WTC11 (cell line): ENCODE data around the gene CLASP1. TPM values are rescaled to one million over a fixed set of nuclear protein-coding genes. Genes with fewer than 3 reads are reported as not detected.

Experiments
- ATAC-seq: fragments of 200-7000 bp; cut with Tn5 transposase; 2 replicates; pipeline ENCODE4 v1.10.0; 2021; ENCODE audit warnings: mild to moderate bottlenecking, moderate library complexity
- CTCF ChIA-PET: fragments of 300-600 bp; sonication (Branson Sonifier 250); formaldehyde crosslinking; loops from one replicate; lab custom pipeline; 2021; ENCODE audit warnings: antibody characterized with exemption; lab: Charles Lee
- POLR2A ChIA-PET: fragments of 350-600 bp; sonication (Branson Sonifier 250); formaldehyde crosslinking; loops from one replicate; lab custom pipeline; 2021; ENCODE audit warnings: antibody characterized with exemption; lab: Charles Lee
- DNase-seq: peaks from one replicate; pipeline ENCODE4 v3.0.0; 2021; ENCODE audit warnings: low spot score
- H3K27ac Mint-ChIP-seq: 2 replicates; pipeline ENCODE4 v1.8.0; 2021; ENCODE audit warnings: mixed read lengths
- H3K27me3 Mint-ChIP-seq: 2 replicates; pipeline ENCODE4 v1.8.0; 2021; ENCODE audit warnings: low read depth, mild to moderate bottlenecking, moderate library complexity, mixed read lengths
- H3K36me3 Mint-ChIP-seq: 2 replicates; pipeline ENCODE4 v1.8.0; 2021; ENCODE audit warnings: mixed read lengths
- H3K4me1 Mint-ChIP-seq: 2 replicates; pipeline ENCODE4 v1.8.0; 2022; ENCODE audit warnings: mixed read lengths
- H3K4me3 Mint-ChIP-seq: 2 replicates; pipeline ENCODE4 v1.8.0; 2021; ENCODE audit warnings: mild to moderate bottlenecking, moderate library complexity, mixed read lengths
- H3K9me3 Mint-ChIP-seq: 2 replicates; pipeline ENCODE4 v1.8.0; 2021; ENCODE audit warnings: mixed read lengths
- AR ChIP-seq: fragments of 250-450 bp; sonication (Bioruptor Pico); IDR thresholded peaks from 2 replicates; pipeline ENCODE4 v1.9.0; 2021; ENCODE audit warnings: mild to moderate bottlenecking
- ATF1 ChIP-seq: sonication (generic); formaldehyde crosslinking; IDR thresholded peaks from 2 replicates; pipeline ENCODE4 v1.8.1; 2023; ENCODE audit warnings: mild to moderate bottlenecking, moderate library complexity, missing genetic modification reagents
- CDX4 ChIP-seq: fragments of 250-450 bp; sonication (Bioruptor Pico); IDR thresholded peaks from 2 replicates; pipeline ENCODE4 v1.9.0; 2021; ENCODE audit warnings: moderate library complexity, mild to moderate bottlenecking, inconsistent platforms, borderline replicate concordance
- GRHL2 ChIP-seq: fragments of 250-450 bp; sonication (Bioruptor Pico); IDR thresholded peaks from 2 replicates; pipeline ENCODE4 v1.8.0; 2022; ENCODE audit warnings: mild to moderate bottlenecking, moderate library complexity; ENCODE audit not compliant: insufficient replicate concordance, severe bottlenecking
- IRF2 ChIP-seq: sonication (generic); formaldehyde crosslinking; IDR thresholded peaks from 2 replicates; pipeline ENCODE4 v1.8.0; 2022; ENCODE audit warnings: low read depth, missing genetic modification reagents, borderline replicate concordance
- JUN ChIP-seq: sonication (generic); formaldehyde crosslinking; IDR thresholded peaks from 2 replicates; pipeline ENCODE4 v1.8.0; 2023; ENCODE audit warnings: mild to moderate bottlenecking, missing genetic modification reagents
- MLX ChIP-seq: sonication (generic); formaldehyde crosslinking; IDR thresholded peaks from 2 replicates; pipeline ENCODE4 v1.8.1; 2023; ENCODE audit warnings: mild to moderate bottlenecking, missing genetic modification reagents, moderate library complexity
- MXD4 ChIP-seq: fragments of 250-450 bp; sonication (Bioruptor Pico); IDR thresholded peaks from 2 replicates; pipeline ENCODE4 v1.8.0; 2021; ENCODE audit warnings: mild to moderate bottlenecking, moderate library complexity, borderline replicate concordance
- NFYB ChIP-seq: sonication (generic); formaldehyde crosslinking; conservative IDR thresholded peaks from 2 replicates; pipeline ENCODE4 v1.8.0; 2022; ENCODE audit warnings: low read depth, missing genetic modification reagents
- NR2C2 ChIP-seq: sonication (generic); formaldehyde crosslinking; IDR thresholded peaks from 2 replicates; pipeline ENCODE4 v1.8.0; 2022; ENCODE audit warnings: mild to moderate bottlenecking, missing genetic modification reagents
- PRDM15 ChIP-seq: sonication (generic); formaldehyde crosslinking; IDR thresholded peaks from 2 replicates; pipeline ENCODE4 v1.8.0; 2022; ENCODE audit warnings: missing genetic modification reagents
- RORB ChIP-seq: fragments of 250-450 bp; sonication (Bioruptor Pico); IDR thresholded peaks from 2 replicates; pipeline ENCODE4 v1.9.0; 2021; ENCODE audit warnings: mild to moderate bottlenecking
- SMAD4 ChIP-seq: sonication (generic); formaldehyde crosslinking; IDR thresholded peaks from 2 replicates; pipeline ENCODE4 v1.8.0; 2022; ENCODE audit warnings: mild to moderate bottlenecking, missing genetic modification reagents
- TEAD4 ChIP-seq: sonication (generic); formaldehyde crosslinking; IDR thresholded peaks from 2 replicates; pipeline ENCODE4 v1.8.0; 2022; ENCODE audit warnings: mild to moderate bottlenecking, missing genetic modification reagents
- ZBTB21 ChIP-seq: sonication (generic); formaldehyde crosslinking; IDR thresholded peaks from 2 replicates; pipeline ENCODE4 v1.8.1; 2023; ENCODE audit warnings: mild to moderate bottlenecking, missing genetic modification reagents, borderline replicate concordance
- ZNF317 ChIP-seq: sonication (generic); formaldehyde crosslinking; IDR thresholded peaks from 2 replicates; pipeline ENCODE4 v1.8.1; 2023; ENCODE audit warnings: low read depth, mild to moderate bottlenecking, moderate library complexity, missing genetic modification reagents, borderline replicate concordance
- total RNA-seq: library from RNA; stranded (reverse); gene quantifications from 3 replicates; pipeline ENCODE4 v1.2.3, GENCODE V29; 2021
- TF ChIP-seq, protein P1 (sequence below): sonication (generic); formaldehyde crosslinking; IDR thresholded peaks from 2 replicates; pipeline ENCODE4 v1.8.1; 2022; ENCODE audit warnings: low read depth, mild to moderate bottlenecking, moderate library complexity, missing genetic modification reagents, borderline replicate concordance
- TF ChIP-seq, protein P2 (sequence below): sonication (generic); formaldehyde crosslinking; IDR thresholded peaks from 2 replicates; pipeline ENCODE4 v1.8.1; 2023; ENCODE audit warnings: mild to moderate bottlenecking, moderate library complexity, missing genetic modification reagents

Gene CLASP1
- total RNA-seq, 1 experiment from 2014 or later, result 50.0 TPM

DNA sequence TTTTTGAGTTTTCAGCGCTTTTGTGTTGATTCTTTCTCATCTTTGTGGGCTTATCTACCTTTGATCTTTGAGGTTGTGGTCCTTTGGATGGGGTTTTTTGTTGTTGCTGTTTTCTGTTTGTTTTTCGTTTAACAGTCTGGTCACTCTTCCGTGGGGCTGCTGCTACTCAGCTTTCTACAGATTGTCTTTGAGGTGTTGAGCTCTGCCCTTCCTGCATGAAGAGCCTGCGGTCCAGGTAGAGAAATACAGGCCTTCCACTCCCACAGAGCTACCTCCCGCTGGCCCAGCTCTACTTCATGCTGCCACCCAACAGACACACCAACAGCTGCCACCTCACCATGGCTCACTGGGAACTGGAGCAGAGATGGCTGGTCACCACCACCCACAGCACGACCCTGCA, 180.3 kb downstream of the CLASP1 start:
- DNase-seq, result no peak
- TF ChIP-seq AR (CRISPR knock-in tag), result no peak
- TF ChIP-seq ZBTB21, result no peak
- no peak for TF ChIP-seq IRF2
- no peak for TF ChIP-seq MXD4 (CRISPR knock-in tag)
- no peak for TF ChIP-seq NFYB
- TF ChIP-seq, protein P1, sequence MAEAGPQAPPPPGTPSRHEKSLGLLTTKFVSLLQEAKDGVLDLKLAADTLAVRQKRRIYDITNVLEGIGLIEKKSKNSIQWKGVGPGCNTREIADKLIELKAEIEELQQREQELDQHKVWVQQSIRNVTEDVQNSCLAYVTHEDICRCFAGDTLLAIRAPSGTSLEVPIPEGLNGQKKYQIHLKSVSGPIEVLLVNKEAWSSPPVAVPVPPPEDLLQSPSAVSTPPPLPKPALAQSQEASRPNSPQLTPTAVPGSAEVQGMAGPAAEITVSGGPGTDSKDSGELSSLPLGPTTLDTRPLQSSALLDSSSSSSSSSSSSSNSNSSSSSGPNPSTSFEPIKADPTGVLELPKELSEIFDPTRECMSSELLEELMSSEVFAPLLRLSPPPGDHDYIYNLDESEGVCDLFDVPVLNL (CRISPR knock-in tag), result no peak
- TF ChIP-seq GRHL2 (CRISPR knock-in tag), result no peak
- TF ChIP-seq MLX (CRISPR knock-in tag), result no peak
- no peak for TF ChIP-seq ATF1 (CRISPR knock-in tag)
- TF ChIP-seq NR2C2 (CRISPR knock-in tag), result no peak
- TF ChIP-seq RORB (CRISPR knock-in tag), result no peak
- TF ChIP-seq CDX4, result no peak
- ChIA-PET POLR2A (no interaction called here), CTCF (no interaction called here)
- no peaks in the 10 kb centered on the region for H3K9me3 Mint-ChIP-seq
- no peak overlapping the region for H3K4me3 Mint-ChIP-seq
- peaks cover 29% of the 10 kb centered on the region for H3K4me1 Mint-ChIP-seq
- H3K27ac Mint-ChIP-seq, result 0 out of 2 replicates have a peak overlapping the region, but pooled peaks have one; percentile 55
- no peaks in the 10 kb centered on the region for H3K27me3 Mint-ChIP-seq
- ATAC-seq, result no peak
- peaks cover 42% of the 10 kb centered on the region for H3K36me3 Mint-ChIP-seq

DNA sequence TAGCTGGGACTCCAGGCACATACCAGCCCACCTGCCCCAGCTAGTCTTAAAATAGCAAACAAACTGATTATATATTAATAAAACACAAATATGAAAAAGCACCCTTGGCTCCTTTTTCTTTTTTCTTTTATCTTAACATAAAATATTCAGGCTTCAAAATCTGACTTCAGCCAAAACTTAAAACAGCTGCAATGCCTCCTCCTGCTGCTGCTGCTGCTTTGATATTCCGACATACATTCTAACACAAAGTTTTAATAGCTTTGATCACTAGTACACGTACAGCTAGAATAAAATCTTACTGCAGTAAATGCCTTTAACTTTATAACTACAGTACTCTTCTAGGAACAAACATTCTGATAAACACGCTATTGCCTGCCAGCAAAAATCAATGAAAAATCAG, 190.0 kb downstream of the CLASP1 start:
- TF ChIP-seq NR2C2 (CRISPR knock-in tag) (no peak), TEAD4 (CRISPR knock-in tag) (no peak)

DNA sequence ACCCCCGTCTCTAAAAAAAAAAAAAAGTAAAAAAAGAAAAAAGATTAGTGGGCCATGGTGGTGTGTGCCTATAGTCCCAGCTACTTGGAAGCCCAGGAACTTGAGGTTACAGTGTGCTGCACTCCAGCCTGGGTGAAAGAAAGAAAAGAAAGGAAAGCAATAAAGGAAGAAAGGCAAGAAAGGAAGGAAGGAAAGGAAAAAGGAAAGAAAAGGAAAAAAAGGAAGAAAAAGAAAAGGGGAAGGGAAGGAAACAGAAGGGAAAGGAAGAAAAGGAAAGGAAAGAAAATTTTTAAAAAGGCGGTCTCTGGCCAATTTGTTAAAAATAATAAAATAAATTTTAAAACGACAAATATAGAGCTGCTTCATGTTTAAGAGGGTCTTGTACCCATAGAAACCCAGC, 192.9 kb downstream of the CLASP1 start:
- H3K36me3 Mint-ChIP-seq, result peaks cover 17% of the 10 kb centered on the region
- POLR2A ChIA-PET, result no interaction called here
- ATAC-seq, result no peak
- H3K27me3 Mint-ChIP-seq, result no peaks in the 10 kb centered on the region
- H3K4me1 Mint-ChIP-seq, result no peaks in the 10 kb centered on the region
- TF ChIP-seq, protein P2, sequence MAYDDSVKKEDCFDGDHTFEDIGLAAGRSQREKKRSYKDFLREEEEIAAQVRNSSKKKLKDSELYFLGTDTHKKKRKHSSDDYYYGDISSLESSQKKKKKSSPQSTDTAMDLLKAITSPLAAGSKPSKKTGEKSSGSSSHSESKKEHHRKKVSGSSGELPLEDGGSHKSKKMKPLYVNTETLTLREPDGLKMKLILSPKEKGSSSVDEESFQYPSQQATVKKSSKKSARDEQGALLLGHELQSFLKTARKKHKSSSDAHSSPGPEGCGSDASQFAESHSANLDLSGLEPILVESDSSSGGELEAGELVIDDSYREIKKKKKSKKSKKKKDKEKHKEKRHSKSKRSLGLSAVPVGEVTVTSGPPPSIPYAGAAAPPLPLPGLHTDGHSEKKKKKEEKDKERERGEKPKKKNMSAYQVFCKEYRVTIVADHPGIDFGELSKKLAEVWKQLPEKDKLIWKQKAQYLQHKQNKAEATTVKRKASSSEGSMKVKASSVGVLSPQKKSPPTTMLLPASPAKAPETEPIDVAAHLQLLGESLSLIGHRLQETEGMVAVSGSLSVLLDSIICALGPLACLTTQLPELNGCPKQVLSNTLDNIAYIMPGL (CRISPR knock-in tag), result no peak
- TF ChIP-seq PRDM15 (CRISPR knock-in tag) (no peak), SMAD4 (CRISPR knock-in tag) (no peak), ZNF317 (CRISPR knock-in tag) (no peak), JUN (CRISPR knock-in tag) (no peak), MLX (CRISPR knock-in tag) (no peak)
- TF ChIP-seq, all 79 proteins: peak for 0
- Mint-ChIP-seq H3K27ac (no peak overlapping the region), H3K4me3 (no peak overlapping the region), H3K9me3 (no peaks in the 10 kb centered on the region)
- no peak for DNase-seq
- CTCF ChIA-PET, result interaction anchor here (0.7 kb wide), 1 partner anchor 23 kb away, joined by 3 read pairs; no protein-coding TSS in a partner anchor

More for the DNA sequence above, 190.0 kb downstream of the CLASP1 start:
- ATAC-seq (no peak), DNase-seq (no peak)
- H3K9me3 Mint-ChIP-seq, result no peaks in the 10 kb centered on the region
- ChIA-PET CTCF (interaction anchor here (0.7 to 2.0 kb wide), 3 partner anchors 21 to 382 kb away, joined by 3 to 8 read pairs (median 3); no protein-coding TSS in a partner anchor), POLR2A (no interaction called here)
- no peak overlapping the region for H3K4me3 Mint-ChIP-seq
- no peaks in the 10 kb centered on the region for H3K27me3 Mint-ChIP-seq
- peaks cover 22% of the 10 kb centered on the region for H3K36me3 Mint-ChIP-seq
- no peak overlapping the region for H3K27ac Mint-ChIP-seq
- no peaks in the 10 kb centered on the region for H3K4me1 Mint-ChIP-seq
